Sigmoid colon (tissue), 4 donors: ENCODE measurements around the gene CD274.

Experiments used
- POLR2AphosphoS5 ChIP-seq, 4 donors: sonication (generic); formaldehyde crosslinking; IDR thresholded peaks; one replicate each; pipeline ENCODE4 v1.6.1; 2017; ENCODE audit warnings: antibody characterized with exemption in 4 of 4
- TF ChIP-seq, protein P1 (sequence below), 4 experiments: fragments of 450-650 bp in 3 of 4; fragments of 200-600 bp in 1 of 4; IDR thresholded peaks; one replicate each; pipeline ENCODE4 v1.5.1; 2016 to 2019; ENCODE audit warnings: antibody characterized with exemption in 4 of 4, mild to moderate bottlenecking in 3 of 4, moderate library complexity in 2 of 4

- TF ChIP-seq, protein P1, sequence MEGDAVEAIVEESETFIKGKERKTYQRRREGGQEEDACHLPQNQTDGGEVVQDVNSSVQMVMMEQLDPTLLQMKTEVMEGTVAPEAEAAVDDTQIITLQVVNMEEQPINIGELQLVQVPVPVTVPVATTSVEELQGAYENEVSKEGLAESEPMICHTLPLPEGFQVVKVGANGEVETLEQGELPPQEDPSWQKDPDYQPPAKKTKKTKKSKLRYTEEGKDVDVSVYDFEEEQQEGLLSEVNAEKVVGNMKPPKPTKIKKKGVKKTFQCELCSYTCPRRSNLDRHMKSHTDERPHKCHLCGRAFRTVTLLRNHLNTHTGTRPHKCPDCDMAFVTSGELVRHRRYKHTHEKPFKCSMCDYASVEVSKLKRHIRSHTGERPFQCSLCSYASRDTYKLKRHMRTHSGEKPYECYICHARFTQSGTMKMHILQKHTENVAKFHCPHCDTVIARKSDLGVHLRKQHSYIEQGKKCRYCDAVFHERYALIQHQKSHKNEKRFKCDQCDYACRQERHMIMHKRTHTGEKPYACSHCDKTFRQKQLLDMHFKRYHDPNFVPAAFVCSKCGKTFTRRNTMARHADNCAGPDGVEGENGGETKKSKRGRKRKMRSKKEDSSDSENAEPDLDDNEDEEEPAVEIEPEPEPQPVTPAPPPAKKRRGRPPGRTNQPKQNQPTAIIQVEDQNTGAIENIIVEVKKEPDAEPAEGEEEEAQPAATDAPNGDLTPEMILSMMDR (IDR thresholded peaks at IDR 0.05) = no peak
- no peak for TF ChIP-seq POLR2AphosphoS5 (IDR thresholded peaks at IDR 0.05)
These were observed 31.9 kb upstream of the CD274 start for GRCh38 chr9:5418481-5418880.
